BLaER1 treated with 17β-estradiol and CSF1 and Interleukin-3, amounts not matched to agents 10 nM and 100 nM (cell line): ENCODE data around the gene SYNDIG1.

ENCODE experiments used
- H3K27ac ChIP-seq, 11 experiments: shearing (Covaris generic); formaldehyde crosslinking; 2 replicates each; pipeline ENCODE4 v1.8.1; 2022
- H3K27me3 ChIP-seq, 11 experiments: shearing (Covaris generic); formaldehyde crosslinking; 2 replicates each; pipeline ENCODE4 v1.8.1; 2022
- H3K36me3 ChIP-seq, 11 experiments: shearing (Covaris generic); formaldehyde crosslinking; 2 replicates each; pipeline ENCODE4 v1.8.1; 2022
- H3K4me1 ChIP-seq, 10 experiments: shearing (Covaris generic); formaldehyde crosslinking; 2 replicates each; pipeline ENCODE4 v1.8.1; 2022
- H3K4me2 ChIP-seq, 11 experiments: shearing (Covaris generic); formaldehyde crosslinking; 2 replicates each; pipeline ENCODE4 v1.8.1; 2022
- H3K4me3 ChIP-seq, 10 experiments: shearing (Covaris generic); formaldehyde crosslinking; 2 replicates each; pipeline ENCODE4 v1.8.1; 2022
- H3K9ac ChIP-seq, 11 experiments: shearing (Covaris generic); formaldehyde crosslinking; 2 replicates each; pipeline ENCODE4 v1.8.1; 2022
- H3K9me3 ChIP-seq, 11 experiments: shearing (Covaris generic); formaldehyde crosslinking; replicated peaks in 1 of 11; 2 replicates each; pipeline ENCODE4 v1.8.1; 2022
- H4K20me1 ChIP-seq, 11 experiments: shearing (Covaris generic); formaldehyde crosslinking; 2 replicates each; pipeline ENCODE4 v1.8.1; 2022
- Cebpa-rat ChIP-seq, 11 experiments: shearing (Covaris generic); IDR thresholded peaks; 2 replicates each; pipeline ENCODE4 v1.8.1; 2022

The SYNDIG1 gene

GRCh38 chr20:24608926-24609667 is 139.7 kb downstream of the SYNDIG1 start:
- TF ChIP-seq Cebpa-rat (IDR thresholded peaks at IDR 0.05) = peak in 8 of 11 experiments; percentile 50 to 91 (median 70); a peak in 11 of 22 replicates
- peak overlapping the region; percentile 44 to 91 (median 81) for H3K4me2 ChIP-seq

GRCh38 chr20:24609757-24610156 is 140.3 kb downstream of the SYNDIG1 start:
- Histone ChIP-seq H3K27ac (peak overlapping the region in 8 of 11 experiments; percentile 41 to 79 (median 64); a peak in 15 of 22 replicates), H3K27me3 (no peaks in the 10 kb centered on the region), H3K4me2 (peak overlapping the region; percentile 44 to 91 (median 81)), H3K4me3 (peak overlapping the region in 3 of 10 experiments; percentile 13 to 27 (median 20); a peak in 4 of 20 replicates), H4K20me1 (no peaks in the 10 kb centered on the region), H3K4me1 (peaks cover 22 to 63% (median 59%) of the 10 kb centered on the region in 10 experiments), H3K36me3 (no peaks in the 10 kb centered on the region), H3K9ac (peak overlapping the region in 5 of 11 experiments; percentile 0 to 64 (median 58); a peak in 9 of 22 replicates), H3K9me3 (no peaks in the 10 kb centered on the region)
- no peak; a peak in 1 of 22 replicates for TF ChIP-seq Cebpa-rat (IDR thresholded peaks at IDR 0.05)

More at GRCh38 chr20:24608926-24609667, 139.7 kb downstream of the SYNDIG1 start:
- peak overlapping the region in 8 of 11 experiments; percentile 41 to 79 (median 64); a peak in 15 of 22 replicates for H3K27ac ChIP-seq
- no peaks in the 10 kb centered on the region for H4K20me1 ChIP-seq
- peak overlapping the region in 5 of 11 experiments; percentile 0 to 64 (median 58); a peak in 9 of 22 replicates for H3K9ac ChIP-seq
- peaks cover 20 to 57% (median 54%) of the 10 kb centered on the region in 10 experiments for H3K4me1 ChIP-seq
- H3K4me3 ChIP-seq = peak overlapping the region in 4 of 10 experiments; percentile 8 to 27 (median 16); a peak in 5 of 20 replicates
- no peaks in the 10 kb centered on the region for H3K9me3 ChIP-seq
- no peaks in the 10 kb centered on the region for H3K27me3 ChIP-seq
- no peaks in the 10 kb centered on the region for H3K36me3 ChIP-seq

- peak overlapping the region in 6 of 11 experiments; percentile 52 to 79 (median 74); a peak in 12 of 22 replicates for H3K27ac ChIP-seq
- H3K4me3 ChIP-seq = no peak overlapping the region
- no peak overlapping the region; a peak in 2 of 22 replicates for H3K9ac ChIP-seq
- H3K4me2 ChIP-seq = peak overlapping the region; percentile 5 to 91 (median 81); a peak in 18 of 22 replicates
- H3K36me3 ChIP-seq = no peaks in the 10 kb centered on the region
- no peak for TF ChIP-seq Cebpa-rat (IDR thresholded peaks at IDR 0.05)
- no peaks in the 10 kb centered on the region for H3K9me3 ChIP-seq
- H3K27me3 ChIP-seq = no peaks in the 10 kb centered on the region
- peaks cover 26 to 70% (median 67%) of the 10 kb centered on the region in 10 experiments for H3K4me1 ChIP-seq
- no peaks in the 10 kb centered on the region for H4K20me1 ChIP-seq
Measured at GRCh38 chr20:24610341-24611115, 141.1 kb downstream of the SYNDIG1 start.

GRCh38 chr20:24611360-24612140 is 142.1 kb downstream of the SYNDIG1 start:
- peak overlapping the region in 5 of 11 experiments; percentile 10 to 79 (median 77); a peak in 4 of 22 replicates for H3K27ac ChIP-seq
- H4K20me1 ChIP-seq = no peaks in the 10 kb centered on the region
- peak overlapping the region in 9 of 11 experiments; percentile 40 to 91 (median 82); a peak in 18 of 22 replicates for H3K4me2 ChIP-seq
- 0 out of 22 replicates have a peak, but pooled peaks cover 0 to 3% (median 0%) of the 10 kb centered on the region in 11 experiments for H3K27me3 ChIP-seq
- no peak overlapping the region; a peak in 1 of 22 replicates for H3K9ac ChIP-seq
- no peak for TF ChIP-seq Cebpa-rat (IDR thresholded peaks at IDR 0.05)
- no peak overlapping the region for H3K4me3 ChIP-seq
- no peaks in the 10 kb centered on the region for H3K9me3 ChIP-seq
- H3K4me1 ChIP-seq = peaks cover 26 to 80% (median 74%) of the 10 kb centered on the region in 10 experiments
- no peaks in the 10 kb centered on the region for H3K36me3 ChIP-seq

GRCh38 chr20:24612799-24613775 is 143.7 kb downstream of the SYNDIG1 start:
- Histone ChIP-seq H3K27ac (peak overlapping the region in 4 of 11 experiments; percentile 13 to 34 (median 20); a peak in 2 of 22 replicates), H3K36me3 (no peaks in the 10 kb centered on the region), H3K9ac (0 out of 22 replicates have a peak overlapping the region, but pooled peaks of 1 of the 11 experiments have one; percentile 44), H3K9me3 (no peaks in the 10 kb centered on the region), H3K4me1 (peaks cover 26 to 94% (median 87%) of the 10 kb centered on the region in 10 experiments), H4K20me1 (no peaks in the 10 kb centered on the region), H3K27me3 (0 out of 22 replicates have a peak, but pooled peaks cover 0 to 11% (median 0%) of the 10 kb centered on the region in 11 experiments), H3K4me2 (peak overlapping the region; percentile 7 to 80 (median 71); a peak in 18 of 22 replicates), H3K4me3 (no peak overlapping the region)
- no peak for TF ChIP-seq Cebpa-rat (IDR thresholded peaks at IDR 0.05)

GRCh38 chr20:24614341-24614740 is 144.9 kb downstream of the SYNDIG1 start:
- Histone ChIP-seq H3K27ac (no peak overlapping the region), H3K9me3 (no peaks in the 10 kb centered on the region), H3K4me1 (peaks cover 26 to 94% (median 87%) of the 10 kb centered on the region in 10 experiments), H3K4me2 (peak overlapping the region in 10 of 11 experiments; percentile 16 to 80 (median 72); a peak in 18 of 22 replicates), H4K20me1 (no peaks in the 10 kb centered on the region), H3K9ac (no peak overlapping the region), H3K27me3 (0 out of 22 replicates have a peak, but pooled peaks cover 0 to 11% (median 0%) of the 10 kb centered on the region in 11 experiments), H3K36me3 (no peaks in the 10 kb centered on the region), H3K4me3 (no peak overlapping the region)
- TF ChIP-seq Cebpa-rat (IDR thresholded peaks at IDR 0.05) = no peak

- Histone ChIP-seq H3K4me2 (peak overlapping the region in 8 of 11 experiments; percentile 14 to 77 (median 34); a peak in 11 of 22 replicates), H3K27me3 (0 out of 22 replicates have a peak, but pooled peaks cover 0 to 11% (median 0%) of the 10 kb centered on the region in 11 experiments), H4K20me1 (no peaks in the 10 kb centered on the region), H3K4me1 (peaks cover 19 to 94% (median 87%) of the 10 kb centered on the region in 10 experiments), H3K4me3 (no peak overlapping the region), H3K27ac (no peak overlapping the region), H3K36me3 (no peaks in the 10 kb centered on the region), H3K9ac (no peak overlapping the region), H3K9me3 (no peaks in the 10 kb centered on the region)
- no peak for TF ChIP-seq Cebpa-rat (IDR thresholded peaks at IDR 0.05)
Measured at GRCh38 chr20:24615353-24615752, 145.9 kb downstream of the SYNDIG1 start.
